Immature natural killer cell (primary cell): ENCODE data around the gene USP43. TPM values are rescaled to one million over a fixed set of nuclear protein-coding genes. Genes with fewer than 3 reads are reported as not detected.
"Not testable (repeated sequence)": the region's sequence is repeated elsewhere in the genome, so short reads cannot be mapped to it uniquely, and the experiment has no call there.

Source experiments
- DNase-seq, 3 donors: peaks; one replicate each; pipeline ENCODE4 v3.0.0; 2022; ENCODE audit warnings: mixed read lengths in 1 of 3
- H3K27ac Mint-ChIP-seq, 6 donors: one replicate each; pipeline ENCODE4 v1.8.0; 2020; ENCODE audit warnings: mixed read lengths in 6 of 6, mild to moderate bottlenecking in 5 of 6, inconsistent platforms in 4 of 6, moderate library complexity in 3 of 6
- H3K27me3 Mint-ChIP-seq, 3 donors: one replicate each; pipeline ENCODE4 v1.8.0; 2020 to 2021; ENCODE audit warnings: low read depth in 3 of 3, mild to moderate bottlenecking in 3 of 3, mixed read lengths in 3 of 3, moderate library complexity in 3 of 3, inconsistent platforms in 1 of 3
- H3K36me3 Mint-ChIP-seq, 3 donors: one replicate each; pipeline ENCODE4 v1.8.0; 2020; ENCODE audit warnings: mixed read lengths in 3 of 3, inconsistent platforms in 2 of 3, mild to moderate bottlenecking in 2 of 3
- H3K4me1 Mint-ChIP-seq, 2 donors: one replicate each; pipeline ENCODE4 v1.8.0; 2020; ENCODE audit warnings: inconsistent platforms in 2 of 2, mild to moderate bottlenecking in 2 of 2, mixed read lengths in 2 of 2, moderate library complexity in 1 of 2
- H3K4me3 Mint-ChIP-seq, 5 donors: one replicate each; pipeline ENCODE4 v1.8.0; 2020; ENCODE audit warnings: mild to moderate bottlenecking in 5 of 5, mixed read lengths in 5 of 5, inconsistent platforms in 3 of 5, moderate library complexity in 3 of 5
- H3K9me3 Mint-ChIP-seq, 6 donors: one replicate each; pipeline ENCODE4 v1.8.0; 2020; ENCODE audit warnings: mild to moderate bottlenecking in 6 of 6, mixed read lengths in 6 of 6, inconsistent platforms in 4 of 6, moderate library complexity in 3 of 6
- polyA plus RNA-seq, 3 donors: library from polyadenylated mRNA; unstranded; fragments of 300-500 nt; fragmentation: Illumina TruSeq; gene quantifications; one replicate each; pipeline ENCODE4 v1.2.3, GENCODE V29; 2021

Gene USP43, protein sequence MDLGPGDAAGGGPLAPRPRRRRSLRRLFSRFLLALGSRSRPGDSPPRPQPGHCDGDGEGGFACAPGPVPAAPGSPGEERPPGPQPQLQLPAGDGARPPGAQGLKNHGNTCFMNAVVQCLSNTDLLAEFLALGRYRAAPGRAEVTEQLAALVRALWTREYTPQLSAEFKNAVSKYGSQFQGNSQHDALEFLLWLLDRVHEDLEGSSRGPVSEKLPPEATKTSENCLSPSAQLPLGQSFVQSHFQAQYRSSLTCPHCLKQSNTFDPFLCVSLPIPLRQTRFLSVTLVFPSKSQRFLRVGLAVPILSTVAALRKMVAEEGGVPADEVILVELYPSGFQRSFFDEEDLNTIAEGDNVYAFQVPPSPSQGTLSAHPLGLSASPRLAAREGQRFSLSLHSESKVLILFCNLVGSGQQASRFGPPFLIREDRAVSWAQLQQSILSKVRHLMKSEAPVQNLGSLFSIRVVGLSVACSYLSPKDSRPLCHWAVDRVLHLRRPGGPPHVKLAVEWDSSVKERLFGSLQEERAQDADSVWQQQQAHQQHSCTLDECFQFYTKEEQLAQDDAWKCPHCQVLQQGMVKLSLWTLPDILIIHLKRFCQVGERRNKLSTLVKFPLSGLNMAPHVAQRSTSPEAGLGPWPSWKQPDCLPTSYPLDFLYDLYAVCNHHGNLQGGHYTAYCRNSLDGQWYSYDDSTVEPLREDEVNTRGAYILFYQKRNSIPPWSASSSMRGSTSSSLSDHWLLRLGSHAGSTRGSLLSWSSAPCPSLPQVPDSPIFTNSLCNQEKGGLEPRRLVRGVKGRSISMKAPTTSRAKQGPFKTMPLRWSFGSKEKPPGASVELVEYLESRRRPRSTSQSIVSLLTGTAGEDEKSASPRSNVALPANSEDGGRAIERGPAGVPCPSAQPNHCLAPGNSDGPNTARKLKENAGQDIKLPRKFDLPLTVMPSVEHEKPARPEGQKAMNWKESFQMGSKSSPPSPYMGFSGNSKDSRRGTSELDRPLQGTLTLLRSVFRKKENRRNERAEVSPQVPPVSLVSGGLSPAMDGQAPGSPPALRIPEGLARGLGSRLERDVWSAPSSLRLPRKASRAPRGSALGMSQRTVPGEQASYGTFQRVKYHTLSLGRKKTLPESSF
- under 1 TPM in 2 of 3 donors, not detected in 1; 0.14 to 0.29 TPM for polyA plus RNA-seq

DNA sequence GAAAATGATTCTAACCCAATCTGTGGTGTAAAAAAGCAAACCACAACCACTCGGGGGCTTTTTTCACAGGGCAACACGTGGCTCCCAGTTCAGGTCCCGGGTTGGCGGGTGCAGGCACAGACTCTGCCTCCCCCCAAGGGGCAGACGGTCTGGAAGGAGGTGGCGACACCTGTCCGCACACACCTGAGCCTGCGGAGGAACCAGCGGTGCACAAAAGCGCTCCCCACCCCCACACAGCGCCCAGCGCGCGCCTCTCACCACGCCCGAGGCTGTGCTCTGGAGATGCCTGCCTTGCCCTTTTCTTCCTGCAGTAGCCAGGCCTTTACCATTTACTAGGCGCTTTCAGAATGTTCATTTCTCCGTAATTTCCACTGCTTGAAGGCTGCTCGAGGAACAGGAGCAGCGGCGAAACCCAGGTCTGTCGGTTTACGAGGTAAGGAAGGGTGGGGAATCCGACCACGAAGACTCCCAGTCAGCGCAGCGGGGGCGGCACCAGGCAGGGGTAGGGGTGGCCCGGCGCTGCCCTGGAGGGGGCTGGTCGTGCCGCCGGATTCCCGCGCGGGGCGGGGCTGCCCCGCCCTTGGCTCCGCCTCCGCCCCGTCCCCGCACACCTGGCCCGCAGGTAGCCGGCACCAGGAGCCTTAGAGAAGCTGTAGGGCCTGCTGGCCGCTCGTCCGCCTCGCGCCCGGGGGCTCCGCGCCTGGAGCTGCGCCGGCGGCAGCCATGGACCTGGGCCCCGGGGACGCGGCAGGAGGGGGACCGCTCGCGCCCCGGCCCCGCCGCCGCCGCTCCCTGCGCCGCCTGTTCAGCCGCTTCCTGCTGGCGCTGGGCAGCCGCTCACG lies at the start of gene USP43:
Gene USP43 (plus strand): TSS at position 608 of the 842 bp plus-strand sequence. CDS start 116 bp downstream, at position 724.
- H3K4me3 Mint-ChIP-seq = peak within 1 kb of the TSS; percentile 81 to 93 (median 90)
- DNase-seq = peak; percentile 18 to 41 (median 23)
- H3K27ac Mint-ChIP-seq = peak within 1 kb of the TSS in 4 of 6 donors; percentile 21 to 66 (median 52)
- peaks cover 18% of the 10 kb centered on the region in 2 donors for H3K4me1 Mint-ChIP-seq
- no peaks in the 10 kb centered on the region for H3K9me3 Mint-ChIP-seq
- peaks cover 6 to 23% (median 11%) of the 10 kb centered on the region in 3 donors for H3K27me3 Mint-ChIP-seq
- no peaks in the 10 kb centered on the region for H3K36me3 Mint-ChIP-seq

DNA sequence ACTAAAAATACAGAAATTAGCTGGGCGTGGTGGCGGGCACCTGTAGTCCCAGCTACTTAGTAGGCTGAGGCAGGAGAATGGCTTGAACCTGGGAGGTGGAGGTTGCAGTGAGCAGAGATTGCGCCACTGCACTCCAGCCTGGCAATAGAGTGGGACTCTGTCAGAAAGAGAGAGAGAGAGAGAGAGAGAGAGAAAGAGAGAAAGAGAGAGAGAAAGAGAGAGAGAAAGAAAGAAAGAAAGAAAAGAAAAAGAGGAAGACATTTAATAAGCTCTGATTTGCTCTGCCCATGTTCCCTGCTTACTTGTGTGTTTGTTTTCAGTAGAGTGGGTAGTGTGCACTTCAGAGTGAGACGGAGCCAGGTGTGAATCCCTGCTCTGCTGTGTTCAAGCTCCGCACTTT lies 47.7 kb upstream of the USP43 start:
- not testable (repeated sequence) for H3K27ac Mint-ChIP-seq, H3K36me3 Mint-ChIP-seq, DNase-seq, H3K4me3 Mint-ChIP-seq, H3K4me1 Mint-ChIP-seq, H3K9me3 Mint-ChIP-seq
- H3K27me3 Mint-ChIP-seq = peaks cover 0 to 15% (median 2%) of the 10 kb centered on the region in 3 donors

DNA sequence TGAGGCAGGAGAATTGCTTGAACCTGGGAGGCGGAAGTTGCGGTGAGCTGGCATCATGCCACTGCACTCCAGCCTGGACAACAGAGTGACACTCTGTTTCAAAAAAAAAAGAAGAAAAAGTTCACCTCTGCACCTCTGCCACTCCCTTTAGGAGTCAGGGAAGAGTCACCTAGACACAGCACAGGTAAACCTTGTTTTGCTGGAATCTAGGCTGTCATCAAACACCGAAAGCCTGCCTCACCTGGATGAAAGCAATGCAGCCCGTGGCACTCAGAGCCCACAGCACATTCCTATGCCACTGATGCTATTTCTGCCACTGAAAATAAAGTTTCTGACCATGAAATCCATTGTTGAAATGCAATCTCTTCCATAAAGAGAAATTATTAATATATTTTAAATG lies 46.7 kb upstream of the USP43 start:
- H3K9me3 Mint-ChIP-seq = no peaks in the 10 kb centered on the region
- H3K4me1 Mint-ChIP-seq = no peaks in the 10 kb centered on the region
- no peak overlapping the region for H3K4me3 Mint-ChIP-seq
- peaks cover 0 to 4% (median 0%) of the 10 kb centered on the region in 3 donors for H3K36me3 Mint-ChIP-seq
- DNase-seq = no peak
- peaks cover 1 to 16% (median 2%) of the 10 kb centered on the region in 3 donors for H3K27me3 Mint-ChIP-seq
- H3K27ac Mint-ChIP-seq = no peak overlapping the region

DNA sequence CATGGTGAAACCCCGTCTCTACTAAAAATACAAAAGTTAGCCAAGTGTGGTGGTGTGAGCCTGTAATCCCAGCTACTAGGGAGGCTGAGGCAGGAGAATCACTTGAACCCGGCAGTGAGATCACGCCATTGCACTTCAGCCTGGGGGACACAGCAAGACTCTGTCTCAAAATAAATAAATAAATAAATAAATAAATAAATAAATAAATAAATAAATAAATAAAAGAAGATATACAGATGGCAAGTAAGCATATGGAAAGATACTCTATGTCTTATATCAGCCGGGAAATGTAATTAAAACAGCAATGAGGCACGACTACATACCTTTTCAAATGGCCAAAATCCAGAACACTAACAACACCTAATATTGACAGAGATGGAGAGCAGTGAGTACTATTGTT lies 40.7 kb upstream of the USP43 start:
- not testable (repeated sequence) for H3K4me1 Mint-ChIP-seq, H3K27me3 Mint-ChIP-seq, H3K36me3 Mint-ChIP-seq, DNase-seq, H3K27ac Mint-ChIP-seq, H3K9me3 Mint-ChIP-seq, H3K4me3 Mint-ChIP-seq

DNA sequence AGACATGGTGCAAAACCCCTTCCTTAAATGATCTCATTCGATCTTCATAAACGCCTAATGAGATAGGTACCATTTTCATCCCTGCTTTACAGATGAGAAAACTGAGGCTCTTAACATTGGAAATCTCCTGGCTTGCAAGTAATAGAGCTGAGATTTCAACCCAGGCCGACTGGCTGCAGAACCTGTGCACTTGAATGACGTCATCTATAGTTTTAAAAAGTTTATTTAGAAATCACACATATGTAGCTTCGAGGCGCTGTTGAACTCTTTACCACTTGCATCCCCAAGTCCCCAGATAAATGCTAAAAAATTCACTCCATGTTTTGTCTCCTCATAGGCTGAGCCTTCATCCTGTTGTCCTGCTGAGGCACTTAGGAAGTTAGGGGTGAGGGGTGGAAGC lies 38.9 kb upstream of the USP43 start:
- Mint-ChIP-seq H3K4me3 (no peak overlapping the region), H3K9me3 (no peaks in the 10 kb centered on the region)

DNA sequence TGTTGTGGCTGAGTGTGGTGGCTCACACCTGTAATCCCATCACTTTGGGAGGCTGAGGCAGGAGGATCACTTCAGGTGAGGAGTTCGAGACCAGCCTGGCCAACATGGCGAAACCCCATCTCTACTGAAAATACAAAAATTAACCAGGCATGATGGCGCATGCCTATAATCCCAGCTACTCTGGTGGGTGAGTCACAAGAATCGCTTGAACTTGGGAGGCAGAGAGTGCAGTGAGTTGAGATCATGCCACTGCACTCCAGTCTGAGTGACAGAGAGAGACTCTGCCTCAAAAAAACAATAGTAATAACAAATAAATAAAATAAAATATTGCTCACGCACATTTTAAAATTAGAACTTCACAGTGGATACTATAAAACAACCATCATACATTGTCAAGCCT lies 38.3 kb upstream of the USP43 start:
- not testable (repeated sequence) for H3K27ac Mint-ChIP-seq, H3K4me1 Mint-ChIP-seq, H3K36me3 Mint-ChIP-seq, H3K9me3 Mint-ChIP-seq, DNase-seq, H3K4me3 Mint-ChIP-seq
- H3K27me3 Mint-ChIP-seq = peaks cover 2 to 11% (median 8%) of the 10 kb centered on the region in 3 donors

More for the DNA sequence above, 38.9 kb upstream of the USP43 start:
- no peaks in the 10 kb centered on the region for H3K4me1 Mint-ChIP-seq
- DNase-seq = no peak
- H3K27me3 Mint-ChIP-seq = peaks cover 2 to 11% (median 8%) of the 10 kb centered on the region in 3 donors
- H3K27ac Mint-ChIP-seq = no peak overlapping the region
- H3K36me3 Mint-ChIP-seq = no peaks in the 10 kb centered on the region

DNA sequence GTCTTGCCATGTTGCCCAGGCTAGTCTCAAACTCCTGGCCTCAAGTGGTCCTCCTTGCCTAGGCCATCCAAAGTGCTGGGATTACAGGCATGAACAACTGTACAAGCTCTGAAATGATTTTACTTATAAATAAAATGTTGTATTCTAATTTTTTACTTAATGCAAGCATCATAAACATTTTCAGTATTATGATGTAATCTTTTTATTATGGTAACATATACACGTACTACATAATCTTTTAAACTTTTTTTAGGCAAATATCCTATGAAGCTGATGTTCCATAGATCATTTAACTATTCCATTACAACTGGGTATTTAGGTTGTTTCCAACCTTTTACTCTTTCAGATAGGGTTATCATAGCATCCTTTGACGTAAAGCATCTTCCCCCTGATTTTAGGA lies 33.8 kb upstream of the USP43 start:
- no peaks in the 10 kb centered on the region for H3K4me1 Mint-ChIP-seq
- H3K27ac Mint-ChIP-seq = no peak overlapping the region
- no peaks in the 10 kb centered on the region for H3K9me3 Mint-ChIP-seq
- DNase-seq = no peak
- H3K36me3 Mint-ChIP-seq = no peaks in the 10 kb centered on the region
- peaks cover 1 to 5% (median 2%) of the 10 kb centered on the region in 3 donors for H3K27me3 Mint-ChIP-seq
- no peak overlapping the region for H3K4me3 Mint-ChIP-seq

DNA sequence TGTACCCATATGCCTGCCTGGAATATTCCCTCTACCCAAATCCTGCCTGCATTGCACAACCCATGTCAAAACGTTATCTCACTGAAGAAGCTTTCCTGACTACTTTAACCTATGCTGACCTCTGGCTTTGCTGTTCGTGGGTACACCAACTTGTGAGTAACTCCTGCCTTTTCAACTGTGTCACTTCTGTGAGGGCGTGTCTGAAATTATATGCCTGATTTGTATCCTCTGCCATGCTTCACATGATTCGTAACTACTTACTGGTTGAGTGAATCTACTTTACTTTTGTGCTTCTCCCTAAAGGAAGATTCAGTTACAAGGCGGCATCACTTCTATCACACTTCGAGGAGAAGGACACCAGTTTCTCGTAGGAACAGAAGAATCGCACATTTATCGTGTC lies 33.3 kb upstream of the USP43 start:
- H3K9me3 Mint-ChIP-seq = no peaks in the 10 kb centered on the region
- H3K36me3 Mint-ChIP-seq = no peaks in the 10 kb centered on the region
- H3K4me1 Mint-ChIP-seq = no peaks in the 10 kb centered on the region
- H3K27me3 Mint-ChIP-seq = peaks cover 1 to 5% (median 2%) of the 10 kb centered on the region in 3 donors
- H3K4me3 Mint-ChIP-seq = no peak overlapping the region
- no peak overlapping the region for H3K27ac Mint-ChIP-seq
- DNase-seq = no peak

DNA sequence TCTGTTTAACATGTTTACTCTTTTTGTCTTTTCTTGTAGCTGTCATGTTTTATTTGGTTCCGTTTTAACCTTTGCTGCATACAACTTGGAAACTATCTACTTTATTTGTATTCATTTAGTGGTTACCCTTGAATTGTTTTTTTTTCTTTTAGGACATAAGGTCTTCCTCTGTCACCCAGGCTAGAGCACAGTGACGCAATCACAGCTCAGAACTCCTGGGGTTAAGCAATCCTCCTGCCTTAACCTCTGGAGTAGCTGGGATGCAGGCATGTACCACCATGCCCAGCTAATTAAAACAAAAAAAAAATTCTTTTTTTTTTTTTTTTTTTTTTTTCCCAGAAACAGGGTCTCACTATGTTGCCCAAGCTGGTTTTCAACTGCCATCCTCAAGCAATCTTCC lies 29.8 kb upstream of the USP43 start:
- DNase-seq = no peak
- Mint-ChIP-seq H3K4me3 (no peak overlapping the region), H3K27me3 (peaks cover 0 to 2% (median 0%) of the 10 kb centered on the region in 3 donors), H3K9me3 (no peaks in the 10 kb centered on the region), H3K4me1 (no peaks in the 10 kb centered on the region), H3K36me3 (no peaks in the 10 kb centered on the region), H3K27ac (no peak overlapping the region)

DNA sequence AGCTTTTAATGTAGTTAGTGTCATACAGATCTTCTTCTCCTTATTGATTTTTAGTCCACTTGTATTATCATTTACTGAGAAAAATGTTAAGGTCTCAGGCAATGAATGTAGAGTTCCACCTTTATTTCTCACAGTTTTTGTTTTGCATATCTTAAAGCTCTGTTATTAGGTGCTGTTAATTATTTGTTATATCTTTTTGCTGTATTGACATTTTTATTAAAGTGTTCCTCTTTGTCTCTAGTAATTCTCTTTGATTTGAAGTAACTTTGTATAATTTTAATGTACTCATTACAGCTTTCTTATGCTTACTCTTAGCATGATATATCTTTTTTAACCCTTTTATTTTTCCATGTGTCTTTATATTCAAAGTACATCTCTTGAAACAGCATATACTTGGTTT lies 22.4 kb upstream of the USP43 start:
- Mint-ChIP-seq H3K27me3 (peaks cover 0 to 8% (median 0%) of the 10 kb centered on the region in 3 donors), H3K27ac (no peak overlapping the region), H3K4me1 (peaks cover 0 to 3% of the 10 kb centered on the region in 2 donors), H3K36me3 (peaks cover 0 to 9% (median 8%) of the 10 kb centered on the region in 3 donors), H3K9me3 (peaks cover 15 to 40% (median 31%) of the 10 kb centered on the region in 6 donors), H3K4me3 (no peak overlapping the region)
- no peak for DNase-seq

DNA sequence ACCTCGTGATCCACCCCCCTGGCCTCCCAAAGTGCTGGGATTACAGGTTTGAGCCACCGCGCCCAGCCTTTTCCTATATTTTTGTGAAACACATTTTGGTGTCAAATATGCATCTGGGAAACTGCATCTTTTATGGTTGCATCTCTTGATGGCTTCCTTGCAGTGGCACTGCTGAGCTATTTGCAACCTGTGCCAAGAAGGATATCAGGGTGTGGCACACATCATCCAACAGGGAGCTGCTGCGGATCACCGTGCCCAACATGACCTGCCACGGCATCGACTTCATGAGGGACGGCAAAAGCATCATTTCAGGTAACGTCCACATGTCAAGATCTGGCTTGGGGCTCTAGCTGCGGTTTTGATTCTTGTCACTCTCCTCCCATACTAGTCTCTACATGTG lies 16.8 kb upstream of the USP43 start:
- peaks cover 0 to 3% of the 10 kb centered on the region in 2 donors for H3K4me1 Mint-ChIP-seq
- H3K36me3 Mint-ChIP-seq = peaks cover 0 to 9% (median 7%) of the 10 kb centered on the region in 3 donors
- H3K9me3 Mint-ChIP-seq = peaks cover 7 to 23% (median 16%) of the 10 kb centered on the region in 6 donors
- peaks cover 2 to 13% (median 6%) of the 10 kb centered on the region in 3 donors for H3K27me3 Mint-ChIP-seq
- no peak overlapping the region for H3K4me3 Mint-ChIP-seq
- no peak for DNase-seq
- no peak overlapping the region for H3K27ac Mint-ChIP-seq

DNA sequence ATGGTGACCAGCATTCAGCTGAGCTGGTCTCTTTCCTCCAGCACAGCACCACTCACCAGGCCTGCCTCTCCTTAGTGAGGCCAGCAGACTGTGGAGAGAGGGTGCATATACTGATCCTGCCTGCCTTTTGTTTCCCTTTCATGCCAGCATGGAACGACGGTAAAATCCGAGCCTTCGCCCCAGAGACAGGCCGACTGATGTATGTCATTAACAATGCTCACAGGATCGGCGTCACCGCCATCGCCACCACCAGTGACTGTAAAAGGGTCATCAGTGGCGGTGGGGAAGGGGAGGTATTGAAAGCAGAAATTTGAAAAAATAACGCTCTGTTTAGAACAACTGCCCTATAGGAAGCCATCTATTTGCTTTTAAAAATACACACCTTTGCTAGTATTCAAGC lies 12.6 kb upstream of the USP43 start:
- H3K27ac Mint-ChIP-seq = no peak overlapping the region

DNA sequence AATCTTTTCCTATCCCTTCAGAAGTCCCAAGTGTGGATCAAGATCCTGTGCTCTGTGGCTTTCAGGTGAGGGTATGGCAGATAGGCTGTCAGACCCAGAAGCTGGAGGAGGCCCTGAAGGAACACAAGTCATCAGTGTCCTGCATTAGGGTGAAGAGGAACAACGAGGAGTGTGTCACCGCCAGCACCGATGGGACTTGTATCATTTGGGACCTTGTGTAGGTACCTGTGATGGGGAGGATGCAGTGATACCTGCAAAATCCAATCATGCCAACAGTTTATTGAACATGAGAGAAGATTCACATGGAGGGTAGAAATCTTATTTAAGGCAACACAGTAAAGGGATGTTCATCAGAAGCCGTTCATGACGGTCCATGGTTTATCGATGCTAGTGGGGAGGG lies 10.0 kb upstream of the USP43 start:
- no peaks in the 10 kb centered on the region for H3K4me1 Mint-ChIP-seq
- H3K27ac Mint-ChIP-seq = no peak overlapping the region
- peaks cover 0 to 1% (median 0%) of the 10 kb centered on the region in 6 donors for H3K9me3 Mint-ChIP-seq
- H3K27me3 Mint-ChIP-seq = peaks cover 5 to 13% (median 11%) of the 10 kb centered on the region in 3 donors
- no peak for DNase-seq
- H3K4me3 Mint-ChIP-seq = no peak overlapping the region
- no peaks in the 10 kb centered on the region for H3K36me3 Mint-ChIP-seq

More for the DNA sequence above, 12.6 kb upstream of the USP43 start:
- peaks cover 0 to 1% (median 0%) of the 10 kb centered on the region in 6 donors for H3K9me3 Mint-ChIP-seq
- no peak overlapping the region for H3K4me3 Mint-ChIP-seq
- peaks cover 2 to 14% (median 9%) of the 10 kb centered on the region in 3 donors for H3K27me3 Mint-ChIP-seq
- no peak for DNase-seq
- H3K36me3 Mint-ChIP-seq = no peaks in the 10 kb centered on the region
- H3K4me1 Mint-ChIP-seq = no peaks in the 10 kb centered on the region
